Hematopoietic multipotent progenitor cell (in vitro differentiated cells): ENCODE data around the gene CWF19L1. TPM values are rescaled to one million over a fixed set of nuclear protein-coding genes. Genes with fewer than 3 reads are reported as not detected.

Source experiments
- DNase-seq, 3 donors: peaks; one replicate each; pipeline ENCODE4 v3.0.0-alpha.2; 2011 to 2015; ENCODE audit warnings: low read depth in 2 of 3, low spot score in 2 of 3
- small RNA-seq: library from RNA; depleted of rRNA; stranded (forward); fragments of <200 nt; gene quantifications from one replicate; pipeline ENCODE3, GENCODE V24; 2012
- total RNA-seq: library from RNA; depleted of rRNA; stranded (reverse); fragments of >200 nt; gene quantifications from one replicate; pipeline ENCODE4 v1.2.3, GENCODE V29; 2012

The CWF19L1 gene
- total RNA-seq, 1 donor: 14.3 TPM

- no peak for DNase-seq
Observed at GRCh38 chr10:100184426-100184825, 83.0 kb downstream of the CWF19L1 start.

- DNase-seq: peak in 2 of 3 donors; percentile 52 to 74
Observed at GRCh38 chr10:100183481-100183880, 84.0 kb downstream of the CWF19L1 start.

GRCh38 chr10:100182908-100183307 lies 84.5 kb downstream of the CWF19L1 start:
- DNase-seq: no peak

Small RNA genes lying within 50 kb of the gene (small RNA-seq; reads per million reads assigned to genes)
- not detected for gene RNU6-422P
- gene SNORA12: 556 reads per million, percentile 99 among the genes with 10 or more reads in this experiment

Other genes with a start within 250 kb of the CWF19L1 start
- gene CPN1, start 185.8 kb downstream of the CWF19L1 start, total RNA-seq: not detected
- gene ERLIN1, start 81.6 kb downstream of the CWF19L1 start, total RNA-seq: 33.9 TPM
- 6.7 TPM for gene CHUK, start 38.0 kb downstream of the CWF19L1 start, total RNA-seq
- 11.3 TPM for gene BLOC1S2, start 19.0 kb upstream of the CWF19L1 start, total RNA-seq
- gene PKD2L1, start 62.6 kb upstream of the CWF19L1 start, total RNA-seq: not detected
- gene SCD, start 79.6 kb upstream of the CWF19L1 start, total RNA-seq: 21.3 TPM
- gene WNT8B, start 195.4 kb upstream of the CWF19L1 start, total RNA-seq: not detected